GM23248 (cell line): Measurements from ENCODE around the gene FLT4. TPM values are rescaled to one million over a fixed set of nuclear protein-coding genes. Genes with fewer than 3 reads are reported as not detected.

Source experiments
- DNase-seq: peaks from one replicate; pipeline ENCODE4 v3.0.0-alpha.2; 2015
- H2AFZ ChIP-seq: fragments of 200-600 bp; sonication (generic); 2 replicates; pipeline ENCODE4 v1.6.1; 2016; ENCODE audit warnings: antibody characterized with exemption
- H3F3A ChIP-seq: fragments of 200-600 bp; sonication (generic); 2 replicates; pipeline ENCODE4 v1.6.1; 2016; ENCODE audit warnings: mild to moderate bottlenecking, antibody characterized with exemption, mixed run types; ENCODE audit not compliant: insufficient read depth
- H3K27ac ChIP-seq: fragments of 200-600 bp; sonication (generic); 2 replicates; pipeline ENCODE4 v1.5.1; 2016; ENCODE audit warnings: mild to moderate bottlenecking
- H3K27me3 ChIP-seq: fragments of 200-600 bp; sonication (generic); replicated peaks from 2 replicates; pipeline ENCODE4 v1.6.1; 2016; ENCODE audit warnings: mild to moderate bottlenecking; ENCODE audit not compliant: insufficient read depth
- H3K36me3 ChIP-seq: fragments of 200-600 bp; sonication (generic); 2 replicates; pipeline ENCODE4 v1.6.1; 2016; ENCODE audit warnings: low read depth, mild to moderate bottlenecking
- H3K4me1 ChIP-seq: fragments of 200-600 bp; sonication (generic); 2 replicates; pipeline ENCODE4 v1.6.1; 2016; ENCODE audit warnings: mild to moderate bottlenecking; ENCODE audit not compliant: insufficient read depth
- H3K4me2 ChIP-seq: fragments of 200-600 bp; sonication (generic); one replicate; pipeline ENCODE4 v1.6.1; 2016; ENCODE audit warnings: mild to moderate bottlenecking; ENCODE audit not compliant: unreplicated experiment
- H3K4me3 ChIP-seq: fragments of 200-600 bp; sonication (generic); 2 replicates; pipeline ENCODE4 v1.5.1; 2016; ENCODE audit warnings: mild to moderate bottlenecking
- H3K79me2 ChIP-seq: fragments of 200-600 bp; sonication (generic); 2 replicates; pipeline ENCODE4 v1.6.1; 2016; ENCODE audit warnings: mild to moderate bottlenecking; ENCODE audit not compliant: insufficient read depth
- H3K9ac ChIP-seq: fragments of 200-600 bp; sonication (generic); 2 replicates; pipeline ENCODE4 v1.6.1; 2016; ENCODE audit warnings: mild to moderate bottlenecking
- H3K9me2 ChIP-seq: fragments of 200-600 bp; sonication (generic); 2 replicates; pipeline ENCODE4 v1.6.1; 2016; ENCODE audit warnings: mixed run types, mild to moderate bottlenecking, moderate library complexity; ENCODE audit not compliant: insufficient read depth
- H3K9me3 ChIP-seq: fragments of 200-600 bp; sonication (generic); one replicate; pipeline ENCODE4 v1.6.1; 2017; ENCODE audit warnings: low read depth
- H4K20me1 ChIP-seq: fragments of 200-600 bp; sonication (generic); 2 replicates; pipeline ENCODE4 v1.6.0; 2016; ENCODE audit not compliant: insufficient read depth
- EZH2 ChIP-seq: fragments of 200-600 bp; sonication (generic); IDR thresholded peaks from 2 replicates; pipeline ENCODE4 v1.6.1; 2018; ENCODE audit warnings: antibody characterized with exemption, mild to moderate bottlenecking; ENCODE audit not compliant: insufficient read depth, poor library complexity, severe bottlenecking
- EZH2phosphoT487 ChIP-seq: fragments of 200-600 bp; sonication (generic); IDR thresholded peaks from 2 replicates; pipeline ENCODE4 v1.6.1; 2018; ENCODE audit warnings: antibody characterized with exemption, moderate library complexity, mild to moderate bottlenecking, low read depth; ENCODE audit not compliant: insufficient read depth
- WGBS, 2 experiments: methylation state at CpG; one replicate each; pipeline ENCODE4 v1.1.6; 2015 to 2017; ENCODE audit warnings: low lambda C conversion rate in 2 of 2, low coverage in 1 of 2; ENCODE audit errors: missing lambda C conversion rate in 2 of 2; 5-methylcytosine and 5-hydroxymethylcytosine counted together
- in situ Hi-C: fragments of 300-500 bp; cut with MboI; formaldehyde crosslinking; loops from 2 replicates; pipeline ENCODE4 v1.15.0; 2020
- polyA plus RNA-seq: library from polyadenylated mRNA; unstranded; fragments of >200 nt; fragmentation: Nextera tagmentation; extraction: Ambion mirVana; gene quantifications from 2 replicates; pipeline ENCODE4 v1.2.1, GENCODE V29; 2016
- total RNA-seq: library from RNA; depleted of rRNA; stranded (reverse); fragments of >200 nt; shearing (Covaris generic); gene quantifications from 2 replicates; pipeline ENCODE4 v1.2.3, GENCODE V29; 2014

Gene FLT4
- total and polyA plus RNA-seq, 2 experiments from 2014 or later, result not detected

DNA sequence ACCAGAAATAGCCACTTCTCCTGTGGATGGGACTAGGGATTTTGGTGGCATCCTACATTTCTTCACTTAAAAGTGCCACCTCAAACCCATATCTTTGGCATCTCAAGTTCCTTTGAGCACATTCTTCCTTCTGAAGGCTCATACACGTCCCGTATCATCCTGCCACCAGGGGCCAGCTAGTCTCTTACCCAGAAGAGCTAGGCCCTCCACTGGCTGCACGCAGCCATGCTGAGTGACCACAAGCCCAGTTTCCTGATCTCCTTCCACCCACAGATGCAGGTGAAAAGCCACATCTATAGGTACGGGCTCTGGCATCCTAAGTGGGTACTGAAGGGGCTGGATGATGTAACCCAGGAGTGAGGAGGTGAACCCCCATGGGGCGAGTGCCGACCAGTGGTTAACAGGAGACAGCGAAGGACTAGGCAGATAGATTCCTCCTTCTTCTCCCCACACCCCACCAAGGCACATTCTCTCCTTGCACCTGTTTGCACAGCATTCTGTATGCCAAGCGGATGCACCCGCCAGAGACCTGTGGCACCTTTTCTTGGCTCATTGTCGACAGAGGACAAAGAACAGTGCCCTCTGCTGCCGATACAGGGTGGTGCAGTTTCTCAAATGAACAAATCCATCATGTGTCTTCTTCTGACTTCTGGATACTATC lies 43.7 kb downstream of the FLT4 start:
- H3K27me3 ChIP-seq, result no peaks in the 10 kb centered on the region; the same call in 1 of the 2 replicates
- no peaks in the 10 kb centered on the region for H3K9me2 ChIP-seq
- no peaks in the 10 kb centered on the region for H4K20me1 ChIP-seq
- no peak overlapping the region for H3K9ac ChIP-seq
- H3K4me1 ChIP-seq, result no peaks in the 10 kb centered on the region
- peak; percentile 57 for DNase-seq
- H3K4me2 ChIP-seq, result no peak overlapping the region
- H3F3A ChIP-seq, result no peaks in the 10 kb centered on the region
- H3K36me3 ChIP-seq, result no peaks in the 10 kb centered on the region
- no peak for TF ChIP-seq EZH2phosphoT487
- TF ChIP-seq EZH2, result no peak
- H3K4me3 ChIP-seq, result no peak overlapping the region
- WGBS, 2 experiments, result 35 to 38% methylated on average over 11 of the region's 11 CpGs
- no peaks in the 10 kb centered on the region for H3K9me3 ChIP-seq
- no peak overlapping the region for H2AFZ ChIP-seq
- no peak overlapping the region for H3K27ac ChIP-seq
- no peaks in the 10 kb centered on the region for H3K79me2 ChIP-seq
- in situ Hi-C loops, result no loop called here

DNA sequence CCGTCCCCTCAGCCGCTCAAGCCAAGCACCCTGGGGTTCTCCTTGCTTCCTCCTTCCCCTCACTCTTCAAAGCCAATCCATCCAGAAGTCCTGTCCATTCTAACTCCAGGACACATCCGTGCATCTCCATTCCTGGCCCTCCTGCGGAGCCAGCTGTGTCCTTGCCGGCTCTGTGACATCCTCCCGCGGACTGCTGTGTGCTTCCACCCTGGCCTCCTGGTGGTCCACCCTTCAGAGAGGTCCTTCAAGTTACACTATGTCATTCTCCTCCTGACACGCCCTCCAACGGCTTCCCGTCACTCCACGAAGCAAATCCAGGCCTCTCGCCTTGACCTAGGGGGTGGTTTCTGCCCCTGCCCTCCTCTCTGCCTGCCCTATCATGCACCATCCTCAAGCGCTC lies 45.1 kb downstream of the FLT4 start:
- Histone ChIP-seq H3K27me3 (no peaks in the 10 kb centered on the region; the same call in 1 of the 2 replicates), H3F3A (no peaks in the 10 kb centered on the region), H2AFZ (no peak overlapping the region), H3K9ac (no peak overlapping the region), H3K9me3 (no peaks in the 10 kb centered on the region), H3K4me2 (no peak overlapping the region), H3K36me3 (no peaks in the 10 kb centered on the region), H3K9me2 (no peaks in the 10 kb centered on the region), H4K20me1 (no peaks in the 10 kb centered on the region), H3K4me1 (no peaks in the 10 kb centered on the region), H3K4me3 (no peak overlapping the region), H3K27ac (no peak overlapping the region), H3K79me2 (no peaks in the 10 kb centered on the region)
- no peak for DNase-seq
- no peak for TF ChIP-seq EZH2phosphoT487
- no peak for TF ChIP-seq EZH2
- WGBS, 2 experiments, result 68 to 69% methylated on average over 13 of the region's 13 CpGs
- in situ Hi-C loops, result no loop called here

- in situ Hi-C loops, result no loop called here
- Histone ChIP-seq H3K4me2 (no peak overlapping the region), H3K27me3 (no peaks in the 10 kb centered on the region; the same call in 1 of the 2 replicates), H3K27ac (no peak overlapping the region), H2AFZ (no peak overlapping the region), H3K9me3 (no peaks in the 10 kb centered on the region), H3K4me3 (no peak overlapping the region), H3K9ac (no peak overlapping the region), H3K9me2 (no peaks in the 10 kb centered on the region), H3K36me3 (no peaks in the 10 kb centered on the region), H3K79me2 (no peaks in the 10 kb centered on the region), H3F3A (no peaks in the 10 kb centered on the region), H4K20me1 (no peaks in the 10 kb centered on the region), H3K4me1 (no peaks in the 10 kb centered on the region)
- 79% methylated on average over 15 to 19 of the region's 19 CpGs for WGBS, 2 experiments
- no peak for TF ChIP-seq EZH2
- TF ChIP-seq EZH2phosphoT487, result no peak
- DNase-seq, result no peak
Measured at GRCh38 chr5:180603076-180603594, 46.3 kb downstream of the FLT4 start.

DNA sequence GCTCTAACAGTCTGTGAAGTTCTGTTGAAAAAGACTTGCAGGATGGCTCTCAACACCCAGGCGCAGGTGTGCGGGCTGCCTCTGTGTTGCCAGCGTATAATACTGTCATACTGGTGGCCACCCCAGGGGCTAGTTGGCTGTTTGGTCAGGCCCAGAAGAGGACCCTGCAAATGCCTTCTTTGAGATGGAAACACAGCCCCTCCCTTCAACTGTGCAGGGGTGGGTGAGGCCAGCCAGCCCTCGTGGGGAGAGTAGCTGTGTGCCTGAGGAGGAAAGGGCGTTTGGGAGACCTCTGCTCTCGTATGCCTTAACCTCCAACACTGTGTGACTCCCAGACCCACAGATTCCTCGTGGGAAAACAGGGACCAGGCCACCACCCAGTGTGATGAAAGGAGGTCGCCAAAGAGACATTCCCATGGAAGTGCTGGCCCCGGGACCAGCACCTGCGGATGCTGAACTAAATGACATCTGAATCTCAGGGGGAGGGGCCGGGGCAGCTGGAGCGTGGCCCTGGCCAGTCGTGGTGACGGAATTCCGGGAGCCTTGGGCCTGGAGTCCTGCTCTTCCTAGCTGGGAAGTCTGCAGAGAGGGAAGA lies 46.8 kb downstream of the FLT4 start:
- no peaks in the 10 kb centered on the region for H3K36me3 ChIP-seq
- H3F3A ChIP-seq, result no peaks in the 10 kb centered on the region
- H2AFZ ChIP-seq, result no peak overlapping the region
- in situ Hi-C loops, result no loop called here
- no peaks in the 10 kb centered on the region; the same call in 1 of the 2 replicates for H3K27me3 ChIP-seq
- no peaks in the 10 kb centered on the region for H3K4me1 ChIP-seq
- DNase-seq, result no peak
- no peaks in the 10 kb centered on the region for H3K9me3 ChIP-seq
- TF ChIP-seq EZH2phosphoT487 (no peak), EZH2 (no peak)
- no peak overlapping the region for H3K4me2 ChIP-seq
- H3K4me3 ChIP-seq, result no peak overlapping the region
- no peak overlapping the region for H3K27ac ChIP-seq
- no peaks in the 10 kb centered on the region for H3K79me2 ChIP-seq
- 42 to 52% methylated on average over 14 to 15 of the region's 15 CpGs for WGBS, 2 experiments
- H3K9me2 ChIP-seq, result no peaks in the 10 kb centered on the region
- H4K20me1 ChIP-seq, result no peaks in the 10 kb centered on the region
- no peak overlapping the region for H3K9ac ChIP-seq
